ENCODE results near the gene CNEP1R1.
A peak's percentile ranks its signal among the peaks of the same experiment; 100 is the strongest.

Gene CNEP1R1

GRCh38 chr16:50065624-50066481, 40.8 kb downstream of the CNEP1R1 start, which contains the start of gene HEATR3:
Gene HEATR3 (plus strand): TSS chr16:50065970. CDS start chr16:50066132, 162 bp downstream.
- DNase-seq: peak; percentile 85

GRCh38 chr16:50066482-50067289, 41.7 kb downstream of the CNEP1R1 start:
- DNase-seq: no peak

DNA sequence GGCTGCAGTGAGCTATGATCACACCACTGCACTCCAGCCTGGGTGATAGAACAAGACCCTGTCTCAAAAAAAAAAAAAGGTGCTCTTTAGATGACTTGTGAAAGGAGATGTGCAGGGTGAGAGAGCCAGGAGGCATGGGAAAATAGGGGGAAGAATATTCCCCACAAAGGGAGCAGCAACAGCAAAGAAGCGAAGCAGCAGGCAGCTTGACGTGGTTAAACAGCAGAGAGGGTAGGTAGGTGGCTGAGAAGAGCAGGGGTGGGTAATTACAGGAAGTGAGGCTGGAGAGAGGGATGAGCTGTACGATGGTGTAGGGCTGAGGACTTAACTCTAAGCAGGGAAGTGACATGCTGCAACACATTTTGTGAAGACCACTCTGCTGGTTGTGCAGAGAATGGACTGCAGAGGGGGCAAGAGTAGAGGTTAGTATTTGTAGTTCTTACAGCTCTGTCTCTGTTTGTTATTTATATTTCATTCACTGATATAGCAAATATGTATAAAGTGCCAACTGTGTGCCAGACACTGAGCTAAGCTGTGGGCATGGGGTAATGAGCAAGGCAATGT, 42.3 kb downstream of the CNEP1R1 start:
- no peak for DNase-seq

DNA sequence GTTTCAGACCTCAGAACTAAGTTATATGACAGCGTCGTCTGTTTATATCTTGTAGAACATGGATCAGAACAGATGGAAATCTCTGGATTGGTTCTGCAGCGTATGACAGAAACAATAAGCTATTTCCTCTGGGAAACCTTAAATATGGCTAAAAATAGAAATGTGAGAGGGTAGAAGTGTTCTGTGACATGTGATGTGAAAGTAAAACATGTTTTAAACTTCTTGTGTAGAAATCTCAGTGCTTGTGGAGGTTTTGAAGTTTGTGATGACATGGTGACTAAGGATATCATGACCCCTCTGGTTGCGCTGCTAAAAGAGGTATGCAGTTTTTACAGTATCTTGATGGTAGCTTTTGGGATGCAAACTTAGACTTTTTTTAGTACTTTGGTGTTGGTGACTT, 43.5 kb downstream of the CNEP1R1 start:
- no peak for DNase-seq

- no peak for DNase-seq
These were observed 44.0 kb downstream of the CNEP1R1 start for GRCh38 chr16:50069060-50069459.

GRCh38 chr16:50071075-50071671, 46.1 kb downstream of the CNEP1R1 start:
- DNase-seq: no peak

- no peak for DNase-seq
These were observed 47.7 kb downstream of the CNEP1R1 start for GRCh38 chr16:50072730-50073129.

GRCh38 chr16:50079397-50080140, 54.5 kb downstream of the CNEP1R1 start:
- DNase-seq: no peak

GRCh38 chr16:50081428-50082018, 56.5 kb downstream of the CNEP1R1 start:
- DNase-seq: no peak

- no peak for DNase-seq
These were observed 59.0 kb downstream of the CNEP1R1 start for GRCh38 chr16:50083996-50084395.

GRCh38 chr16:50086176-50086575, 61.2 kb downstream of the CNEP1R1 start:
- no peak for DNase-seq

All from NCI-H345 (cell line).